Measurements from ENCODE around the gene SPTBN4. TPM values are rescaled to one million over a fixed set of nuclear protein-coding genes. Genes with fewer than 3 reads are reported as not detected.
A peak's percentile ranks its signal among the peaks of the same experiment; 100 is the strongest.
"Not testable (repeated sequence)": the region's sequence is repeated elsewhere in the genome, so short reads cannot be mapped to it uniquely, and the experiment has no call there.

Gene SPTBN4
- total RNA-seq, 4 donors from 2014 or later = 4.7 to 9.4 (median 5.9) TPM

- no peak overlapping the region for H3K4me3 ChIP-seq
- no peaks in the 10 kb centered on the region for H3K9me3 ChIP-seq
- ATAC-seq = no peak
- H3K27ac ChIP-seq = peak overlapping the region in 3 of 4 donors; percentile 69 to 98 (median 92)
- WGBS, 2 donors (ENCODE audit: low coverage in 1 of 2) = 84 to 100% methylated on average over 3 to 12 of the region's 31 CpGs
- H3K4me1 ChIP-seq = peaks cover 0 to 57% (median 29%) of the 10 kb centered on the region in 3 donors
- no peaks in the 10 kb centered on the region for H3K27me3 ChIP-seq
- peaks cover 0 to 16% of the 10 kb centered on the region in 2 donors for H3K36me3 ChIP-seq
- no peak for TF ChIP-seq EP300 (IDR thresholded peaks at IDR 0.05)
- TF ChIP-seq POLR2AphosphoS5 (IDR thresholded peaks at IDR 0.05) = no peak
- TF ChIP-seq POLR2A (IDR thresholded peaks at IDR 0.05) = no peak
- no peak for TF ChIP-seq CTCF (IDR thresholded peaks at IDR 0.05)
These were observed 43.8 kb upstream of the SPTBN4 start for GRCh38 chr19:40422748-40423566.

GRCh38 chr19:40423938-40424337 is 42.9 kb upstream of the SPTBN4 start:
- TF ChIP-seq EP300 (IDR thresholded peaks at IDR 0.05) = no peak
- no peak for TF ChIP-seq POLR2AphosphoS5 (IDR thresholded peaks at IDR 0.05)
- no peak for TF ChIP-seq CTCF (IDR thresholded peaks at IDR 0.05)
- TF ChIP-seq POLR2A (IDR thresholded peaks at IDR 0.05) = no peak
- H3K4me1 ChIP-seq = peaks cover 0 to 57% (median 29%) of the 10 kb centered on the region in 3 donors
- H3K27ac ChIP-seq = peak overlapping the region in 2 of 4 donors; percentile 98 to 100
- 83 to 96% methylated on average over 3 to 6 of the region's 6 CpGs for WGBS, 2 donors (ENCODE audit: low coverage in 1 of 2)
- peak overlapping the region in 1 of 2 donors; percentile 81 for H3K4me3 ChIP-seq
- H3K27me3 ChIP-seq = no peaks in the 10 kb centered on the region
- H3K36me3 ChIP-seq = peaks cover 0 to 16% of the 10 kb centered on the region in 2 donors
- H3K9me3 ChIP-seq = no peaks in the 10 kb centered on the region
- no peak for ATAC-seq

- Histone ChIP-seq H3K9me3 (no peaks in the 10 kb centered on the region), H3K4me3 (peak overlapping the region; percentile 71 to 81), H3K27me3 (no peaks in the 10 kb centered on the region), H3K27ac (peak overlapping the region; percentile 94 to 100 (median 98)), H3K36me3 (peaks cover 0 to 16% of the 10 kb centered on the region in 2 donors), H3K4me1 (peaks cover 0 to 55% (median 29%) of the 10 kb centered on the region in 3 donors)
- no peak for ATAC-seq
- WGBS, 2 donors (ENCODE audit: low coverage in 1 of 2) = 0 to 1% methylated on average over 14 to 16 of the region's 28 CpGs
- TF ChIP-seq POLR2A (IDR thresholded peaks at IDR 0.05) (no peak), POLR2AphosphoS5 (IDR thresholded peaks at IDR 0.05) (no peak), CTCF (IDR thresholded peaks at IDR 0.05) (no peak), EP300 (IDR thresholded peaks at IDR 0.05) (no peak)
These were observed 42.0 kb upstream of the SPTBN4 start for GRCh38 chr19:40424637-40425449.

- no peaks in the 10 kb centered on the region for H3K9me3 ChIP-seq
- peak within 1 kb of the TSS; percentile 94 to 100 (median 98) for H3K27ac ChIP-seq
- peaks cover 0 to 16% of the 10 kb centered on the region in 2 donors for H3K36me3 ChIP-seq
- no peaks in the 10 kb centered on the region for H3K27me3 ChIP-seq
- WGBS, 2 donors (ENCODE audit: low coverage in 1 of 2) = no CpG with 5 or more reads among the region's 75 CpGs
- peak; percentile 92 for ATAC-seq
- TF ChIP-seq POLR2A (IDR thresholded peaks at IDR 0.05) (peak; percentile 96 to 97), EP300 (IDR thresholded peaks at IDR 0.05) (no peak), POLR2AphosphoS5 (IDR thresholded peaks at IDR 0.05) (peak; percentile 99), CTCF (IDR thresholded peaks at IDR 0.05) (peak in 3 of 4 experiments; percentile 79 to 94 (median 80))
- peaks cover 0 to 47% (median 29%) of the 10 kb centered on the region in 3 donors for H3K4me1 ChIP-seq
- H3K4me3 ChIP-seq = peak within 1 kb of the TSS; percentile 71 to 81
These were observed 41.1 kb upstream of the SPTBN4 start, which contains the start of gene SERTAD1 for GRCh38 chr19:40425450-40426287. SERTAD1 (minus strand) TSS chr19:40425992; CDS start chr19:40423546, 2,446 bp downstream.

GRCh38 chr19:40428197-40428596 is 38.6 kb upstream of the SPTBN4 start:
- 92 to 95% methylated on average over 3 to 7 of the region's 7 CpGs for WGBS, 2 donors (ENCODE audit: low coverage in 1 of 2)
- H3K9me3 ChIP-seq, H3K27me3 ChIP-seq, H3K27ac ChIP-seq, ATAC-seq, H3K4me3 ChIP-seq, H3K36me3 ChIP-seq: not testable (repeated sequence)
- H3K4me1 ChIP-seq = peaks cover 0 to 47% (median 21%) of the 10 kb centered on the region in 3 donors

- not testable (repeated sequence) for ATAC-seq, H3K27me3 ChIP-seq, H3K9me3 ChIP-seq, H3K4me3 ChIP-seq, H3K36me3 ChIP-seq, H3K27ac ChIP-seq
- peaks cover 0 to 46% (median 12%) of the 10 kb centered on the region in 3 donors for H3K4me1 ChIP-seq
- WGBS, 2 donors (ENCODE audit: low coverage in 1 of 2) = 97 to 100% methylated on average over 1 to 7 of the region's 10 CpGs
These were observed 36.6 kb upstream of the SPTBN4 start for GRCh38 chr19:40430242-40430641.

Measured in gastroesophageal sphincter (tissue), 4 donors.